SU-DHL-6 (cell line): ENCODE measurements around the gene SHISA4.
A peak's percentile ranks its signal among the peaks of the same experiment; 100 is the strongest.

Experiments
- H2AFZ ChIP-seq: fragments of 200-600 bp; sonication (generic); 2 replicates; pipeline ENCODE4 v1.6.1; 2014; ENCODE audit warnings: low read depth, mild to moderate bottlenecking, moderate library complexity, mixed read lengths, antibody characterized with exemption, low read length; ENCODE audit not compliant: severe bottlenecking
- H3F3A ChIP-seq: fragments of 200-600 bp; shearing (Covaris generic); 2 replicates; pipeline ENCODE4 v1.6.0; 2016; ENCODE audit warnings: antibody characterized with exemption, mild to moderate bottlenecking; ENCODE audit not compliant: insufficient read depth
- H3K27ac ChIP-seq: fragments of 200-600 bp; sonication (generic); 2 replicates; pipeline ENCODE4 v1.5.1; 2016; ENCODE audit warnings: low read depth, mild to moderate bottlenecking, low read length, moderate library complexity, mixed read lengths
- H3K27me3 ChIP-seq: fragments of 200-600 bp; sonication (generic), shearing (Covaris generic); 2 replicates; pipeline ENCODE4 v1.6.0; 2014; ENCODE audit warnings: mild to moderate bottlenecking, low read length
- H3K36me3 ChIP-seq: fragments of 200-600 bp; sonication (generic); 2 replicates; pipeline ENCODE4 v1.6.1; 2014; ENCODE audit warnings: mild to moderate bottlenecking, low read length, mixed read lengths
- H3K4me2 ChIP-seq: fragments of 300-600, 200-600 bp; shearing (Covaris generic), sonication (generic); 2 replicates; pipeline ENCODE4 v1.6.0; 2014; ENCODE audit warnings: low read length, low read depth, mild to moderate bottlenecking; ENCODE audit not compliant: poor library complexity, severe bottlenecking
- H3K4me3 ChIP-seq: fragments of 200-600 bp; sonication (generic); 2 replicates; pipeline ENCODE4 v1.5.1; 2014; ENCODE audit warnings: antibody characterized with exemption, low read length, mild to moderate bottlenecking, mixed read lengths; ENCODE audit not compliant: insufficient read depth, poor library complexity, severe bottlenecking
- H3K79me2 ChIP-seq: fragments of 200-600 bp; sonication (generic); 2 replicates; pipeline ENCODE4 v1.6.1; 2014; ENCODE audit warnings: mild to moderate bottlenecking, low read length, moderate library complexity; ENCODE audit not compliant: insufficient read depth
- H3K9ac ChIP-seq: fragments of 200-600 bp; sonication (generic); 2 replicates; pipeline ENCODE4 v1.7.0; 2014; ENCODE audit warnings: mild to moderate bottlenecking, low read length
- H3K9me2 ChIP-seq: fragments of 200-600 bp; sonication (generic); replicated peaks from 2 replicates; pipeline ENCODE4 v1.6.1; 2014; ENCODE audit warnings: low read length; ENCODE audit not compliant: insufficient read depth
- H3K9me3 ChIP-seq: fragments of 200-600 bp; sonication (generic); 2 replicates; pipeline ENCODE4 v1.6.1; 2014; ENCODE audit warnings: low read length, mixed read lengths; ENCODE audit not compliant: insufficient read depth
- H4K20me1 ChIP-seq: fragments of 200-600 bp; sonication (generic); 2 replicates; pipeline ENCODE4 v1.6.1; 2014; ENCODE audit warnings: low read depth, mild to moderate bottlenecking, antibody characterized with exemption, low read length, moderate library complexity, mixed read lengths
- EZH2phosphoT487 ChIP-seq: fragments of 200-600 bp; sonication (generic), shearing (Covaris generic); conservative IDR thresholded peaks from 2 replicates; pipeline ENCODE4 v1.6.1; 2018; ENCODE audit warnings: mild to moderate bottlenecking, antibody characterized with exemption, low read length, moderate library complexity, mixed read lengths
- TF ChIP-seq, protein P1 (sequence below): fragments of 200-600 bp; sonication (generic); IDR thresholded peaks from one replicate; pipeline ENCODE4 v1.5.1; 2017; ENCODE audit warnings: antibody characterized with exemption, mild to moderate bottlenecking, low read length, moderate library complexity; ENCODE audit not compliant: insufficient read depth, poor library complexity, severe bottlenecking

The SHISA4 gene

DNA sequence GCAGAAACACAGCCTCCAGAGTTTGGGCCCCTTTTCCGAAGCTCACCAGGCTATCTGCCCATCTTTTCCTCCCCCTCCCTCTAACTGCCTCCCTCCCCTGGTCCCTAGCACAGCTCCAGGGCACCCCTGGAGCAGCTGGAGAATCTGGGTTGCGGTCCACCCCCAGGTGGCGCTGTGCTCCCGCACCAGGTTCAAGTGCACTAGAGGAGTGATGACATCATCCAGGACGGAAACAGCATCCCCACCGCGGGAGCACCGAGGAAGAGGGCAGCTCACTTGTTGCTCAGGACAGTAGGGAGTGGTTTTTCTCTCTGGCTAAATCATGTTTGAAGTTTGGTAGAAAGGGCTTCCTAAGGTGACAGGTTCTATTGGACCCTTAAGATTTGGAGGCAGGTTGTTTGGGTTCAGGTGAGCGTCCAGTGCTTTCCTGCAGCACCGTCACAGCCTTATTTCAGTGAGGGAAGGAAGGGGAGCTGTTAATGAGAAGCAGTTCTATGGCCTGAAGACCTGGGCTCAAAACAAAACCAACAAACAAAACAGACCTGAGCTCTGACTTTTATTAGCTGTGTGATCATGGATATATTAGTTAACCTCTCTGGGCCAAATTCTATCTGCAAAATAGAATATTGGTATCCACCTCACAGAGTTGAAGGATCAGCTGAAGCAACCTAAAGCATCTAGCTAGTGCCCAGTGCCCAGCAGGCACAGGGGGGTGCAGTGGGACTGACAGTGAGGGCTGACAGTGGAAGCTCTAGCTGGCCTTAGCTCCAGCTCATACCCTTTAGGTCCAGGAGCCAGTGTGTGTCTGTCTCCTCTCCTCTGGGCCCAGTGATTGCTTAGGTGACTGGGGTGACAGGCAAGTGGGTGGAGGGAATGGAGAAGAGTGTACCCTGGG, 7.5 kb downstream of the SHISA4 start:
- H3K36me3 ChIP-seq, result no peaks in the 10 kb centered on the region
- no peaks in the 10 kb centered on the region for H3K9me3 ChIP-seq
- TF ChIP-seq EZH2phosphoT487, result no peak
- TF ChIP-seq, protein P1, sequence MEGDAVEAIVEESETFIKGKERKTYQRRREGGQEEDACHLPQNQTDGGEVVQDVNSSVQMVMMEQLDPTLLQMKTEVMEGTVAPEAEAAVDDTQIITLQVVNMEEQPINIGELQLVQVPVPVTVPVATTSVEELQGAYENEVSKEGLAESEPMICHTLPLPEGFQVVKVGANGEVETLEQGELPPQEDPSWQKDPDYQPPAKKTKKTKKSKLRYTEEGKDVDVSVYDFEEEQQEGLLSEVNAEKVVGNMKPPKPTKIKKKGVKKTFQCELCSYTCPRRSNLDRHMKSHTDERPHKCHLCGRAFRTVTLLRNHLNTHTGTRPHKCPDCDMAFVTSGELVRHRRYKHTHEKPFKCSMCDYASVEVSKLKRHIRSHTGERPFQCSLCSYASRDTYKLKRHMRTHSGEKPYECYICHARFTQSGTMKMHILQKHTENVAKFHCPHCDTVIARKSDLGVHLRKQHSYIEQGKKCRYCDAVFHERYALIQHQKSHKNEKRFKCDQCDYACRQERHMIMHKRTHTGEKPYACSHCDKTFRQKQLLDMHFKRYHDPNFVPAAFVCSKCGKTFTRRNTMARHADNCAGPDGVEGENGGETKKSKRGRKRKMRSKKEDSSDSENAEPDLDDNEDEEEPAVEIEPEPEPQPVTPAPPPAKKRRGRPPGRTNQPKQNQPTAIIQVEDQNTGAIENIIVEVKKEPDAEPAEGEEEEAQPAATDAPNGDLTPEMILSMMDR, result peak; percentile 96
- H3K27ac ChIP-seq, result no peak overlapping the region
- H3K4me3 ChIP-seq, result no peak overlapping the region
- H2AFZ ChIP-seq, result peak overlapping the region; percentile 58
- peak overlapping the region; percentile 38 for H3K4me2 ChIP-seq
- H3K9me2 ChIP-seq, result no peaks in the 10 kb centered on the region
- H3K9ac ChIP-seq, result no peak overlapping the region
- H3K27me3 ChIP-seq, result no peaks in the 10 kb centered on the region
- H3K79me2 ChIP-seq, result no peaks in the 10 kb centered on the region
- H3F3A ChIP-seq, result no peaks in the 10 kb centered on the region
- H4K20me1 ChIP-seq, result no peaks in the 10 kb centered on the region

DNA sequence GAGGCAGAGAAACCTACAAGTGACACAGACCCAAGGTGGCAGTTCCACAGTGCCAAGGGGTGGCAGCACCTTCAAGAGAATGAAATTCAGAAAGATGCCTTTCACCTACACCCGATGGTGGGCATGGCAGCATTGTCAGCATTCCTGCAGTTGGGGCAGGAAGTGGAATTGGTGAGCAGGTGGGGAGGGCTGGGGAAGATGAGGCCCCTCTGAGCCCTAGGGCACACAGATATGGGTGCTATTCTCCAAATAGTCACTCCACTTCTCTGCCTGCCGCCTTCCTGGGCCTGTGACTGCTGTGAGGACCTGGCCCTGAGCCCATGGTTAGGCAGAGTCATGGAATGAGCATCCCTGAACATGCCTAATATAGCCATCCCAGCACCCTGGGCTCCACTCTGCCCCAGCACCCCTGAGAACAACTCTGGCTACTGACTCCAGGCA, 8.3 kb downstream of the SHISA4 start:
- no peak overlapping the region for H3K27ac ChIP-seq
- no peak overlapping the region for H3K9ac ChIP-seq

DNA sequence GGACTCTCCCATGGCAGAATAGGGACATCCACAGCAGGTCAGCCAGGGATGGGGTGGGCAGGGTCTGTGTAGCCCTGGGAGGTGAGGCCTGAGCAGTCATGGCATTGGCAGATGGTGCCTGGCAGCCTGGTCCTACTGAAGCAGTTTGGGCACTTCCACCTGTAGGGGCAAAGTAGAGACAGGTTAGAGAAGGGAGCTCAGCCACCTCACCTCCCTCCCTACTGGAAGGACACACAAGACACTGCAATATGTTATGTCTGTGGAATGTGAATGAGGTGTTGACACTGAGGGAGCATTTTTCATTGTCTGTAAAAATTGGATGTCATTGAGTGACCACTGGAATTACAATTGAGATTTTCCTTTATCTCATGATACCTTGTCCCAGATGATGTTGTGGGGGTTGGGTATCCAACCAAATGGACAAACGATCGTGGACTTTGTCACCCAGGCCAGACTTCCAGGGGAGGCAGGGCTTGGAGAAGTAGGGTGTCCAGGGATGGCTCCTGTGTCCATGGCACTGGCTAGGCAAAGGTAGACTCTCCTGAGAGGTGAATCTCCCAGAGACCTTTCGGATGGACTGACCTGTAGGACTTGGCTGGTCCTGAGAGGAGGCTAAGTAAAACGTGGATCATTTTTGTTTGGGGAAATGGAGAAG, 9.7 kb downstream of the SHISA4 start:
- H4K20me1 ChIP-seq, result no peaks in the 10 kb centered on the region
- TF ChIP-seq, protein P1, result no peak
- H3K27me3 ChIP-seq, result no peaks in the 10 kb centered on the region
- H3K9me2 ChIP-seq, result no peaks in the 10 kb centered on the region
- no peaks in the 10 kb centered on the region for H3K36me3 ChIP-seq
- H3K79me2 ChIP-seq, result no peaks in the 10 kb centered on the region
- no peak overlapping the region for H2AFZ ChIP-seq
- no peak overlapping the region for H3K27ac ChIP-seq
- no peaks in the 10 kb centered on the region for H3K9me3 ChIP-seq
- H3K4me3 ChIP-seq, result no peak overlapping the region
- no peak overlapping the region for H3K9ac ChIP-seq
- H3F3A ChIP-seq, result no peaks in the 10 kb centered on the region
- H3K4me2 ChIP-seq, result no peak overlapping the region

More for the DNA sequence above, 8.3 kb downstream of the SHISA4 start:
- no peaks in the 10 kb centered on the region for H3K9me2 ChIP-seq
- H3K36me3 ChIP-seq, result no peaks in the 10 kb centered on the region
- no peaks in the 10 kb centered on the region for H3K79me2 ChIP-seq
- H3K27me3 ChIP-seq, result no peaks in the 10 kb centered on the region
- no peaks in the 10 kb centered on the region for H3F3A ChIP-seq
- no peak overlapping the region for H3K4me3 ChIP-seq
- no peaks in the 10 kb centered on the region for H4K20me1 ChIP-seq
- no peak overlapping the region for H3K4me2 ChIP-seq
- no peaks in the 10 kb centered on the region for H3K9me3 ChIP-seq
- no peak for TF ChIP-seq EZH2phosphoT487
- TF ChIP-seq, protein P1, result no peak
- H2AFZ ChIP-seq, result no peak overlapping the region
